Upper lobe of right lung (tissue), 1 donor: Measurements from ENCODE around the gene PSD4. TPM values are rescaled to one million over a fixed set of nuclear protein-coding genes. Genes with fewer than 3 reads are reported as not detected.
A peak's percentile ranks its signal among the peaks of the same experiment; 100 is the strongest.

Experiments
- ATAC-seq: fragments of 200-7000 bp; cut with Tn5 transposase; one replicate; pipeline ENCODE4 v1.9.1; 2020; ENCODE audit warnings: mild to moderate bottlenecking, moderate library complexity
- DNase-seq: peaks from one replicate; pipeline ENCODE4 v3.0.0-alpha.2; 2020
- H3K27ac ChIP-seq: fragments of 200-600 bp; one replicate; pipeline ENCODE4 v1.8.0; 2022
- H3K27me3 ChIP-seq: fragments of 200-600 bp; one replicate; pipeline ENCODE4 v1.8.0; 2022; ENCODE audit warnings: mild to moderate bottlenecking
- H3K36me3 ChIP-seq: fragments of 200-600 bp; one replicate; pipeline ENCODE4 v1.8.0; 2022
- H3K4me1 ChIP-seq: fragments of 200-600 bp; one replicate; pipeline ENCODE4 v1.8.0; 2022
- H3K4me3 ChIP-seq: fragments of 200-600 bp; one replicate; pipeline ENCODE4 v1.8.0; 2022; ENCODE audit warnings: mild to moderate bottlenecking
- H3K9me3 ChIP-seq: fragments of 200-600 bp; one replicate; pipeline ENCODE4 v1.8.0; 2022
- CTCF ChIP-seq: fragments of 200-600 bp; IDR thresholded peaks from one replicate; pipeline ENCODE4 v1.8.0; 2022; ENCODE audit warnings: antibody characterized with exemption
- intact Hi-C: fragments of 100-400 bp; cut with DNase I; formaldehyde crosslinking; loops from one replicate; pipeline ENCODE4 v1.11.0; 2022
- total RNA-seq: library from RNA; stranded (reverse); fragmentation: NEBNext Ultra II Directional; extraction: Animal tissue kit (Norgen Biotek cat#: 25700); gene quantifications from one replicate; pipeline ENCODE4 v1.2.1, GENCODE V29; 2021
- donor health status: DM: no; HTN: yes; CAD: no; lungs with severe emphysema.

The PSD4 gene
- total RNA-seq, 1 donor from 2014 or later, result 37.8 TPM

DNA sequence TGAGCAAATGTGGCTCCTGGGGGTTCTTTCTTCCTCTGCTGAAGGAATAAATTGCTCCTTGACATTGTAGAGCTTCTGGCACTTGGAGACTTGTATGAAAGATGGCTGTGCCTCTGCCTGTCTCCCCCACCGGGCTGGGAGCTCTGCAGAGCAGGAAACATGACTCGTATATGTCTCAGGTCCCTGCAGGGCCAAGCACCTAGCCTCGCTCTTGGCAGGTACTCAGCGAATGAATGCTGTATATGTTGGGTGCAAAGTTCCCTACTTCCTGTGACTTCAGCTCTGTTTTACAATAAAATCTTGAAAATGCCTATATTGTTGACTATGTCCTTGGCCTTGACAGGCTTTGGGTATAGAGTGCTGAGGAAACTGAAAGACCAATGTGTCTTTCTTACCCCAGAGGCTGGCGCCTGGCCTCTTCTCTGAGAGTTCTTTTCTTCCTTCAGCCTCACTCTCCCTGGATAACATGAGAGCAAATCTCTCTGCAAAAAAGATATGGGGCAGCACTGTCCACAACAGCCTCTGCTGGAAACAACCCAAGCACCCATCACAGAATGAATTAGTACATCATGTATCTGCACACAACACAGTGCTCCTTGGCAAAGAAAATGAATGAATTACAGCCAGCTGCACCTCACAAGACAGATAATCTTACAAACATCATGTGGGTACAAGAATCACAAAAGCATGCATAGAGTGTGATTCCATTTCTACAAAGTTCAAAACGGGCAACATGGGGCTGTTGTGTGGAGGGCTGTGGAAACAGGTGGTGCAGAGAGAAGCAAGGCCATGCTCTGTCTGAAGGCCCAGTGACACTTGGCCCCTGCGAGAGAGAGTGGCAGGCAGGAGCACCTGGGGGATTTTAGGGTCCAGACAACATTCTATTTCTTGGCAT lies 39.8 kb upstream of the PSD4 start:
- H3K4me3 ChIP-seq, result no peak overlapping the region
- no peak overlapping the region for H3K27ac ChIP-seq
- no peaks in the 10 kb centered on the region for H3K9me3 ChIP-seq
- no peaks in the 10 kb centered on the region for H3K36me3 ChIP-seq
- ATAC-seq, result no peak
- no peak for TF ChIP-seq CTCF
- DNase-seq, result no peak
- H3K27me3 ChIP-seq, result no peaks in the 10 kb centered on the region
- intact Hi-C loops, result no loop called here
- H3K4me1 ChIP-seq, result peaks cover 2% of the 10 kb centered on the region

- no peak for TF ChIP-seq CTCF
- DNase-seq (no peak), ATAC-seq (no peak)
- peaks cover 2% of the 10 kb centered on the region for H3K4me1 ChIP-seq
- H3K27me3 ChIP-seq, result no peaks in the 10 kb centered on the region
- H3K27ac ChIP-seq, result no peak overlapping the region
- H3K4me3 ChIP-seq, result no peak overlapping the region
- no peaks in the 10 kb centered on the region for H3K36me3 ChIP-seq
- intact Hi-C loops, result no loop called here
- no peaks in the 10 kb centered on the region for H3K9me3 ChIP-seq
These were observed 39.1 kb upstream of the PSD4 start for GRCh38 chr2:113134717-113135116.

GRCh38 chr2:113135317-113135716 lies 38.5 kb upstream of the PSD4 start:
- no peak for TF ChIP-seq CTCF
- no peak for DNase-seq
- H3K9me3 ChIP-seq, result no peaks in the 10 kb centered on the region
- no peak overlapping the region for H3K27ac ChIP-seq
- no peak overlapping the region for H3K4me3 ChIP-seq
- peaks cover 2% of the 10 kb centered on the region for H3K4me1 ChIP-seq
- intact Hi-C loops, result no loop called here
- ATAC-seq, result no peak
- H3K36me3 ChIP-seq, result no peaks in the 10 kb centered on the region
- H3K27me3 ChIP-seq, result no peaks in the 10 kb centered on the region

DNA sequence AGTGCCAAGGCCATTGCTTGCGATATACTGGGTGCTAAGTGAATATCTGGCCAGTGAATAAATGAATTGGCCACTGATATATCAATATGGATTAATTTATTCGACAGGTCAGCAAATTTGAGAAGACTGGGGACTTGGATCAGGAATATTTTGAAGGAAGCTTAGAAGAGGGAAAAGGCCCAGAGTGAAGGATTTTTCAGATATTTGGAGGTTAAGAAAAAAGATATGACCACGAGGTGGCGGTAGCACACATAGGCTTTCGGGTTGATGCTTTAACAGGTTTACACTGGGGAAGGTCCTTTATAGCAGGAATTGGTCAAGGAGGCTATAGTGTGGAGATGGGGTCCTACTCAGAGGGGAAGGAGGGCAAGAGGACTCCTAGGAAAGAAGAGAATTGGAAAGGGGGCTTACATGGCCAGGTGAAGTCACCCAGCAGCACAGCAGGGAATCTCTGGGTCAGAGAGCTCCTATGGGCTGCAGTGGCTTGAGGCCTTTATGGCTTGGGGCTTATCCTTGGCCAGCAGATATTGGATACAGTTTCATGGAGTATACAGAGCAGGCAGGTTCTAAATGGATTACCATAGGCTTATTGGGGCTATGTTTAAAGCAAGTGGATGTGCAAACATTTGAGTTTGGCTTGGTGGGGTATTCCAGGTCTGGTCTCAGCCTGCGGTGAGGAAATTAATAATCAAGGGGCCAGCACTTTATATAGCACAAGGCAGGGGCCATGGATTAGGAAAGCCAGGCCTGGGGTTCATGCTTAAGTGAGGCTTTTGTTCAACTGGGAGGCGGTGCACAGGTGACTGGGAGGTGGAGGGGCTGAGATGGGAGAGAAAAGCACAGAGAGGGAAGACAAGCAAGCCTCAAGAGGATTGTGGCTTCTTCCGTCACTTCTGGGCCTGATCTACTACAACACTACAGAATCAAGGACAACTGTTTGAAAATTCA lies 36.7 kb upstream of the PSD4 start:
- no peak overlapping the region for H3K4me3 ChIP-seq
- TF ChIP-seq CTCF, result peak; percentile 63
- peaks cover 2% of the 10 kb centered on the region for H3K4me1 ChIP-seq
- ATAC-seq (peak; percentile 76), DNase-seq (no peak)
- no peaks in the 10 kb centered on the region for H3K9me3 ChIP-seq
- no peak overlapping the region for H3K27ac ChIP-seq
- H3K36me3 ChIP-seq, result no peaks in the 10 kb centered on the region
- intact Hi-C loops, result no loop called here
- H3K27me3 ChIP-seq, result no peaks in the 10 kb centered on the region

- no peak overlapping the region for H3K4me3 ChIP-seq
- H3K27ac ChIP-seq, result no peak overlapping the region
- no peak for TF ChIP-seq CTCF
- H3K36me3 ChIP-seq, result no peaks in the 10 kb centered on the region
- H3K4me1 ChIP-seq, result peaks cover 2% of the 10 kb centered on the region
- no peaks in the 10 kb centered on the region for H3K9me3 ChIP-seq
- DNase-seq (no peak), ATAC-seq (no peak)
- H3K27me3 ChIP-seq, result no peaks in the 10 kb centered on the region
- intact Hi-C loops, result no loop called here
These were observed 35.9 kb upstream of the PSD4 start for GRCh38 chr2:113137827-113138226.
